ENCODE measurements around the gene FAM219A.

DNA sequence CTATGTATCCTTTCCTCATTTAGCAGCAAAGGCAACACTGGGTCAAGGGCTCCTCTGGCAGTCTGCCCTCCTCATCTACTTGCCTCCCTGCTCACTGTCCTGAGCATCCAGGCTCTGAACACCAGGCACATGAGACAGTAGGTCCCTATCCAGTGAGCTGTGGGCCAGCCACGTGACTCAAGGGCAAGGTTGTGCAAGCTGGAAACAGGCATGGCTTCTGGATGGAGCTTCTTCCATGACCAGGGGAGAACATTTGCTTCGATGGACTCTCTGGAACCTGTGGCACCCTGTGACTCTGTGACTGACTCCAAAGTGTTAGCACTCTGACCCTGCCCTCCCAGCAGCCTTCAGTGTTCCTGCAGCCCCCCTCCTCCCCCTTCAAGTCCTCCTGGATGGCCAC is 33.2 kb upstream of the FAM219A start:
- TF ChIP-seq, protein P1, sequence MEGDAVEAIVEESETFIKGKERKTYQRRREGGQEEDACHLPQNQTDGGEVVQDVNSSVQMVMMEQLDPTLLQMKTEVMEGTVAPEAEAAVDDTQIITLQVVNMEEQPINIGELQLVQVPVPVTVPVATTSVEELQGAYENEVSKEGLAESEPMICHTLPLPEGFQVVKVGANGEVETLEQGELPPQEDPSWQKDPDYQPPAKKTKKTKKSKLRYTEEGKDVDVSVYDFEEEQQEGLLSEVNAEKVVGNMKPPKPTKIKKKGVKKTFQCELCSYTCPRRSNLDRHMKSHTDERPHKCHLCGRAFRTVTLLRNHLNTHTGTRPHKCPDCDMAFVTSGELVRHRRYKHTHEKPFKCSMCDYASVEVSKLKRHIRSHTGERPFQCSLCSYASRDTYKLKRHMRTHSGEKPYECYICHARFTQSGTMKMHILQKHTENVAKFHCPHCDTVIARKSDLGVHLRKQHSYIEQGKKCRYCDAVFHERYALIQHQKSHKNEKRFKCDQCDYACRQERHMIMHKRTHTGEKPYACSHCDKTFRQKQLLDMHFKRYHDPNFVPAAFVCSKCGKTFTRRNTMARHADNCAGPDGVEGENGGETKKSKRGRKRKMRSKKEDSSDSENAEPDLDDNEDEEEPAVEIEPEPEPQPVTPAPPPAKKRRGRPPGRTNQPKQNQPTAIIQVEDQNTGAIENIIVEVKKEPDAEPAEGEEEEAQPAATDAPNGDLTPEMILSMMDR (conservative IDR thresholded peaks at IDR 0.05; ENCODE audit: low read depth, low read length), result no peak
- TF ChIP-seq EZH2 (IDR thresholded peaks at IDR 0.05; ENCODE audit: borderline replicate concordance, low read depth, low read length, poor library complexity, severe bottlenecking), result no peak
